Fibroblast of pulmonary artery (primary cell): ENCODE results near the gene GALNT18.

ENCODE experiments used
- DNase-seq: peaks from one replicate; pipeline ENCODE4 v3.0.0-alpha.2; 2010; ENCODE audit warnings: low read depth
- H3K4me3 ChIP-seq: replicated peaks from 2 replicates; pipeline ENCODE4 v1.5.1; 2011; ENCODE audit warnings: low read depth, mild to moderate bottlenecking, control low read depth, low read length, moderate library complexity
- TF ChIP-seq, protein P1 (sequence below): IDR thresholded peaks from 2 replicates; pipeline ENCODE4 v1.5.1; 2011; ENCODE audit warnings: mild to moderate bottlenecking, control low read depth, low read length, inconsistent platforms; ENCODE audit errors: missing control alignments

The GALNT18 gene

GRCh38 chr11:11621573-11622339 is at the start of gene GALNT18:
GALNT18 (minus strand) TSS chr11:11622005.
- peak within 1 kb of the TSS; percentile 43 for H3K4me3 ChIP-seq
- peak; percentile 89 for DNase-seq
- TF ChIP-seq, protein P1, sequence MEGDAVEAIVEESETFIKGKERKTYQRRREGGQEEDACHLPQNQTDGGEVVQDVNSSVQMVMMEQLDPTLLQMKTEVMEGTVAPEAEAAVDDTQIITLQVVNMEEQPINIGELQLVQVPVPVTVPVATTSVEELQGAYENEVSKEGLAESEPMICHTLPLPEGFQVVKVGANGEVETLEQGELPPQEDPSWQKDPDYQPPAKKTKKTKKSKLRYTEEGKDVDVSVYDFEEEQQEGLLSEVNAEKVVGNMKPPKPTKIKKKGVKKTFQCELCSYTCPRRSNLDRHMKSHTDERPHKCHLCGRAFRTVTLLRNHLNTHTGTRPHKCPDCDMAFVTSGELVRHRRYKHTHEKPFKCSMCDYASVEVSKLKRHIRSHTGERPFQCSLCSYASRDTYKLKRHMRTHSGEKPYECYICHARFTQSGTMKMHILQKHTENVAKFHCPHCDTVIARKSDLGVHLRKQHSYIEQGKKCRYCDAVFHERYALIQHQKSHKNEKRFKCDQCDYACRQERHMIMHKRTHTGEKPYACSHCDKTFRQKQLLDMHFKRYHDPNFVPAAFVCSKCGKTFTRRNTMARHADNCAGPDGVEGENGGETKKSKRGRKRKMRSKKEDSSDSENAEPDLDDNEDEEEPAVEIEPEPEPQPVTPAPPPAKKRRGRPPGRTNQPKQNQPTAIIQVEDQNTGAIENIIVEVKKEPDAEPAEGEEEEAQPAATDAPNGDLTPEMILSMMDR, result no peak

GRCh38 chr11:11670574-11670973 is 48.8 kb upstream of the GALNT18 start:
- no peak for DNase-seq
- TF ChIP-seq, protein P1, result no peak
- H3K4me3 ChIP-seq, result no peak overlapping the region

DNA sequence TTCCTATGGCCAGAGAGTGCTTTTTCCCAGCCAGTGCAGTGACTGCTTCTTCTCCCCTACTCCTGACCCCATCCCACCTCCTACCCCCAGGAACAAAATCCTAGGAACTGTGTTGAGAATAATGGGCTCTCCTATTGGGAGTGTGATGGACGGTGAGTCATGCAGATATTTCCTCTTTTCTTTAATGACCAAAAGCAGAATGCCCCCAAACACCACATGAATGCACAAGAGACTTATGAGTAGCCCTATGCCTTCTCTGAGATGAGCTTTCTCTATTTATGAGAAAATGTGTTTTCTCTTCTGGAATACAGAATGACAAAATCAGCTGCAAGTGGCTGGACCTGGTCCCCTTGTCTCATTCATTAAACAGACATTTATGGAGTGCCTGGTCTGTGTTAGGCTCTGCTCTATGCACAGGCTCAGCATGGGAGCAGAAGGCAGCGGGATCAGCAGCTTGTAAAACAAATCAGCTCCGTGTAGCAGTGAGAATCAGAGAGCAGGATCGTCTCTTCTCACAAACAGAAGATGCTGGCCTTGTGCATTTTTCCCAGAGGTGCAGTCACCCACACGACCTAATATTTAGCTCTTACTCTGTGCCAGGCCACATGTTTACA is 47.5 kb upstream of the GALNT18 start:
- no peak for DNase-seq
- H3K4me3 ChIP-seq, result no peak overlapping the region
- TF ChIP-seq, protein P1, result no peak

DNA sequence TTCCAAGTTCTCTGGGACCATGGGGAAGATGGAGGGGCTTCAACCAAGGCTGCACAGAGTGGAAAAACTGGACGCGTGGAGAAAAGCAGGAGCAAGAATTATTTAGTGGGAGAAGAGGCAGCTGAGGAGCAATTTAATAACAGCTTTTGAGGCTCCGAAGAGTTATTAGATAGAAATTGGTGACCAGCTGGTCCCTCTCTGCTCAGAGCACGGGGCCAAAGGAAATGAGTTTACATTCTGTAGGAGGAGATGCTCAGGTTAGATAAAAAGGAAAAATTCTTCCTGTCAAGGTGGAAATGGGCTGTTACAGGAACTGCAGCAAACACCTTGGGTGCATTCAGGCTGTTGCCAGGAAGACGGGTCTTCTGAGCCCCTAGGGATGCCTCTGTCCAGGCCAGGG is 47.0 kb upstream of the GALNT18 start:
- no peak for DNase-seq
- H3K4me3 ChIP-seq, result no peak overlapping the region
- TF ChIP-seq, protein P1, result no peak

DNA sequence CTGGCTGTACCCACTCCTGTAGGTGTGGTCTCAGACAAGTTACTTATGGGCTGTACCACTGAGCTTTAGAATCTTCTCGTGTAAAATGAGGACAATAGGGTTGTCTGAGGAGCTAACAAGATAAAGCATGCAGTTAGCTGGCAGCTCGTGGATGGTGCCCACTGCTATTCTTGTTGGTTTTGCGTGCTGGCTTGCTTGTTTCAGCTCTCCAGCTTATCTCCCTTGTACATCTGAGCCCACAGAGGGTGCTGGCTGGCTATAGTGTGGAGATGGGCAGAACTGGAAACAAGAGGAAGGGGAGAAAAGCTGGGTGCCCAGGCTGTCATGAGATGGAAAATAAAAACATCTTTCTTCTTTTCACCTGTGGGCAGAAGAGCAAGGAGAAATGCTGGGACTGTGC is 46.5 kb upstream of the GALNT18 start:
- TF ChIP-seq, protein P1, result no peak
- no peak overlapping the region for H3K4me3 ChIP-seq
- no peak for DNase-seq

GRCh38 chr11:11667056-11667455 is 45.3 kb upstream of the GALNT18 start:
- no peak for DNase-seq
- TF ChIP-seq, protein P1, result no peak
- no peak overlapping the region for H3K4me3 ChIP-seq
